OCI-LY7 (cell line): Measurements from ENCODE around the gene CYP19A1. TPM values are rescaled to one million over a fixed set of nuclear protein-coding genes. Genes with fewer than 3 reads are reported as not detected.
"Not testable (repeated sequence)": the region's sequence is repeated elsewhere in the genome, so short reads cannot be mapped to it uniquely, and the experiment has no call there.

Experiments used
- BruUV-seq: library from RNA; stranded (reverse); fragments of 400-500 nt; replicated peaks from 2 replicates; lab custom pipeline; 2021; lab: Mats Ljungman, UMichigan
- CTCF ChIA-PET: fragments of 300-600 bp; sonication (Branson Sonifier 250); formaldehyde crosslinking; loops from one replicate; lab custom pipeline; 2022; ENCODE audit warnings: antibody characterized with exemption; ENCODE audit not compliant: unreplicated experiment; lab: Charles Lee
- POLR2A ChIA-PET: fragments of 300-600 bp; sonication (Branson Sonifier 250); formaldehyde crosslinking; loops from one replicate; lab custom pipeline; 2022; ENCODE audit warnings: antibody characterized with exemption; lab: Charles Lee
- DNase-seq: peaks from one replicate; pipeline ENCODE4 v3.0.0-alpha.2; 2015; ENCODE audit warnings: low spot score
- H2AFZ ChIP-seq: fragments of 200-600 bp; sonication (generic), shearing (Covaris generic); 2 replicates; pipeline ENCODE4 v1.6.1; 2014; ENCODE audit warnings: mild to moderate bottlenecking, antibody characterized with exemption, low read length, moderate library complexity
- H3K27ac ChIP-seq: fragments of 200-600 bp; sonication (generic); 2 replicates; pipeline ENCODE4 v1.5.1; 2014; ENCODE audit warnings: mixed run types, low read depth, mild to moderate bottlenecking, moderate library complexity, low read length, inconsistent platforms; ENCODE audit not compliant: poor library complexity, severe bottlenecking
- H3K36me3 ChIP-seq: fragments of 200-600 bp; sonication (generic); 2 replicates; pipeline ENCODE4 v1.6.1; 2014; ENCODE audit warnings: mild to moderate bottlenecking, antibody characterized with exemption, low read length, moderate library complexity, mixed read lengths; ENCODE audit not compliant: insufficient read depth
- H3K4me1 ChIP-seq: fragments of 200-600 bp; sonication (generic); 2 replicates; pipeline ENCODE4 v1.5.1; 2014; ENCODE audit warnings: mild to moderate bottlenecking, low read length; ENCODE audit not compliant: insufficient read depth, poor library complexity, severe bottlenecking
- H3K4me2 ChIP-seq: fragments of 200-600 bp; sonication (generic); 2 replicates; pipeline ENCODE4 v1.6.1; 2014; ENCODE audit warnings: mild to moderate bottlenecking, low read length
- H3K4me3 ChIP-seq: fragments of 200-600 bp; sonication (generic); 2 replicates; pipeline ENCODE4 v1.5.1; 2014; ENCODE audit warnings: mild to moderate bottlenecking, low read depth, low read length; ENCODE audit not compliant: poor library complexity, severe bottlenecking
- H3K79me2 ChIP-seq: fragments of 200-600 bp; sonication (generic); 2 replicates; pipeline ENCODE4 v1.6.1; 2016; ENCODE audit warnings: low read depth, mild to moderate bottlenecking, low read length, moderate library complexity, mixed read lengths; ENCODE audit not compliant: insufficient read depth
- H3K9me2 ChIP-seq: fragments of 200-600 bp; sonication (generic); 2 replicates; pipeline ENCODE4 v1.6.1; 2016; ENCODE audit warnings: mild to moderate bottlenecking, low read length, mixed read lengths; ENCODE audit not compliant: insufficient read depth
- H3K9me3 ChIP-seq: fragments of 200-600 bp; sonication (generic); 2 replicates; pipeline ENCODE4 v1.6.1; 2014; ENCODE audit warnings: mild to moderate bottlenecking, mixed run types, low read length, mixed read lengths
- H4K20me1 ChIP-seq: fragments of 200-600 bp; sonication (generic); 2 replicates; pipeline ENCODE4 v1.6.1; 2014; ENCODE audit warnings: mild to moderate bottlenecking, antibody characterized with exemption, low read length, moderate library complexity, mixed read lengths; ENCODE audit not compliant: insufficient read depth
- CTCF ChIP-seq: fragments of 200-600 bp; sonication (generic); conservative IDR thresholded peaks from 2 replicates; pipeline ENCODE4 v1.5.1; 2014; ENCODE audit warnings: mild to moderate bottlenecking, antibody characterized with exemption, low read length, moderate library complexity, mixed read lengths
- EZH2phosphoT487 ChIP-seq: fragments of 200-600 bp; sonication (generic); IDR thresholded peaks from 2 replicates; pipeline ENCODE4 v1.6.1; 2018; ENCODE audit warnings: low read depth, borderline replicate concordance, mild to moderate bottlenecking, mixed run types, antibody characterized with exemption, low read length, moderate library complexity, mixed read lengths
- intact Hi-C: fragments of 100-400 bp; cut with micrococcal nuclease; formaldehyde crosslinking; loops from one replicate; pipeline ENCODE4 v1.10.0; 2022; ENCODE audit not compliant: unreplicated experiment
- total RNA-seq, 2 experiments: library from RNA; depleted of rRNA in 1 of 2; stranded (reverse); fragments of >200 nt in 1 of 2; shearing (Covaris generic) in 1 of 2; gene quantifications; 2 replicates each; pipeline ENCODE4 v1.2.3, GENCODE V29; 2014 to 2022

CYP19A1 gene
- total RNA-seq, 2 experiments from 2014 or later, result 0.13 TPM; not detected in 1

GRCh38 chr15:51284871-51285270 is 53.5 kb downstream of the CYP19A1 start:
- ChIA-PET CTCF (no interaction called here), POLR2A (no interaction called here)
- DNase-seq, result no peak
- H3K4me2 ChIP-seq, result no peak overlapping the region
- no TSS peak for BruUV-seq
- no peaks in the 10 kb centered on the region for H3K9me3 ChIP-seq
- no peak overlapping the region for H3K4me3 ChIP-seq
- H4K20me1 ChIP-seq, result no peaks in the 10 kb centered on the region
- TF ChIP-seq EZH2phosphoT487 (no peak), CTCF (no peak)
- no peak overlapping the region for H3K27ac ChIP-seq
- no peaks in the 10 kb centered on the region for H3K36me3 ChIP-seq
- no peak overlapping the region for H2AFZ ChIP-seq
- peaks cover 5% of the 10 kb centered on the region for H3K4me1 ChIP-seq
- intact Hi-C loops, result loop anchor here (10.0 kb wide), 1 partner anchor 100 kb away; no protein-coding TSS in a partner anchor
- H3K9me2 ChIP-seq, result no peaks in the 10 kb centered on the region
- H3K79me2 ChIP-seq, result no peaks in the 10 kb centered on the region

DNA sequence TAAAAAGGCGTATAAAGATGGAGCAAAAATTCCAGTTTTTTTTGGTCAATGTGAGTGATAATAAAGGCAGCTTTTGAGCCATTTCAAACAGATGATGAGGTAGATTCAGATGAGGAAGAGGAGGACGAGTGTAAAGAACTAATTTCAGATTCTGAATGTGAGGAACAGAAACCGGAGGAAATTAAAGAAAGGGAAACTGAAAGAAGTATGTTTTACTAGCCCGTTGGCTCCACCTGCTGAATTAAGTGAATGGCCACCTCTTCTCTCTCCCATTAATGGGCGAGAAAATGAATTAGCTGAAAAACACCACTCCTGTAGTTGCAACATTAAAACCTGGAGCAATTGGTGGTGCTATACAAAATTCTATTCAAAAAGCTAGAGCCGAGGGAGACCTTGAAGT is 55.4 kb downstream of the CYP19A1 start:
- peak; percentile 38; the same call in 1 of the 2 replicates for TF ChIP-seq CTCF
- TF ChIP-seq EZH2phosphoT487, result no peak
- intact Hi-C loops, result loop anchor here (1.0 to 10.0 kb wide), 2 partner anchors 102 to 120 kb away; no protein-coding TSS in a partner anchor
- ChIA-PET POLR2A (interaction anchor here (0.6 to 1.1 kb wide), 2 partner anchors 11 to 1491 kb away, joined by 3 read pairs; no protein-coding TSS in a partner anchor), CTCF (no interaction called here)
- no peaks in the 10 kb centered on the region for H4K20me1 ChIP-seq
- H3K27ac ChIP-seq, result no peak overlapping the region
- no TSS peak for BruUV-seq
- no peaks in the 10 kb centered on the region for H3K9me3 ChIP-seq
- no peaks in the 10 kb centered on the region for H3K36me3 ChIP-seq
- peaks cover 5% of the 10 kb centered on the region for H3K4me1 ChIP-seq
- H3K79me2 ChIP-seq, result no peaks in the 10 kb centered on the region
- H3K4me3 ChIP-seq, result peak overlapping the region; percentile 36
- peak overlapping the region; percentile 54; the same call in 1 of the 2 replicates for H2AFZ ChIP-seq
- no peaks in the 10 kb centered on the region for H3K9me2 ChIP-seq
- DNase-seq, result peak; percentile 13
- peak overlapping the region; percentile 51 for H3K4me2 ChIP-seq

GRCh38 chr15:51282241-51282640 is 56.2 kb downstream of the CYP19A1 start:
- CTCF ChIA-PET, H3K4me3 ChIP-seq, H3K9me3 ChIP-seq, H3K79me2 ChIP-seq, H3K9me2 ChIP-seq, H4K20me1 ChIP-seq, H3K27ac ChIP-seq, H3K4me1 ChIP-seq, BruUV-seq, DNase-seq, H3K36me3 ChIP-seq, H3K4me2 ChIP-seq, H2AFZ ChIP-seq: not testable (repeated sequence)
- intact Hi-C loops, result loop anchor here (10.0 kb wide), 1 partner anchor 103 kb away; no protein-coding TSS in a partner anchor
- POLR2A ChIA-PET, result interaction anchor here (0.6 to 1.1 kb wide), 3 partner anchors 10 to 1492 kb away, joined by 3 read pairs; no protein-coding TSS in a partner anchor
